ENCODE results near the gene LPCAT2. TPM values are rescaled to one million over a fixed set of nuclear protein-coding genes. Genes with fewer than 3 reads are reported as not detected.
A peak's percentile ranks its signal among the peaks of the same experiment; 100 is the strongest.

The LPCAT2 gene
- polyA plus RNA-seq, 3 donors: 28.5 to 49.7 (median 47.1) TPM

GRCh38 chr16:55468352-55468990 lies 40.4 kb upstream of the LPCAT2 start:
- Histone ChIP-seq H3K27ac (ENCODE audit: low read depth in 1 of 2, low read length in 2 of 2) (no peak overlapping the region), H3K4me2 (replicated peaks; ENCODE audit: extremely low read depth, low read length, poor library complexity, severe bottlenecking) (no peak overlapping the region), H3K36me3 (replicated peaks in 1 of 2; ENCODE audit: control insufficient read depth in 1 of 2, insufficient read depth in 2 of 2, low read length in 2 of 2) (no peaks in the 10 kb centered on the region), H3K4me3 (replicated peaks in 1 of 3; ENCODE audit: low read depth in 2 of 3, low read length in 3 of 3) (no peak overlapping the region), H3K27me3 (ENCODE audit: control insufficient read depth in 2 of 2, insufficient read depth in 2 of 2, low read length in 2 of 2) (no peaks in the 10 kb centered on the region), H2AFZ (ENCODE audit: insufficient read depth, low read depth, low read length, poor library complexity, severe bottlenecking) (no peak overlapping the region), H3K4me1 (ENCODE audit: control insufficient read depth in 1 of 2, insufficient read depth in 2 of 2, low read length in 2 of 2) (peaks cover 3 to 13% of the 10 kb centered on the region in 2 donors), H3K79me2 (ENCODE audit: insufficient read depth, low read length) (no peaks in the 10 kb centered on the region), H3K9me3 (replicated peaks in 1 of 2; ENCODE audit: control insufficient read depth in 1 of 2, insufficient read depth in 1 of 2, low read length in 2 of 2) (no peaks in the 10 kb centered on the region), H4K20me1 (ENCODE audit: insufficient read depth, low read length) (no peaks in the 10 kb centered on the region), H3K9ac (ENCODE audit: insufficient read depth, low read length, poor library complexity, severe bottlenecking) (no peak overlapping the region)
- peaks cover 25% of the 10 kb centered on the region for H3K4me1 Mint-ChIP-seq
- H3K27me3 Mint-ChIP-seq (ENCODE audit: low read depth in 3 of 3): peaks cover 0 to 4% (median 2%) of the 10 kb centered on the region in 3 donors
- intact Hi-C loops (cut with micrococcal nuclease): loop anchor here (5.0 to 10.0 kb wide), 2 partner anchors 76 to 374 kb away; no protein-coding TSS in a partner anchor
- no peak overlapping the region for H3K4me3 Mint-ChIP-seq
- H3K27ac Mint-ChIP-seq: peak overlapping the region in 1 of 7 donors; percentile 11
- no peak for DNase-seq
- no peaks in the 10 kb centered on the region for H3K36me3 Mint-ChIP-seq
- TF ChIP-seq CTCF (IDR thresholded peaks at IDR 0.05): no peak
- WGBS (ENCODE audit: insufficient coverage): 92% methylated on average over 2 of the region's 7 CpGs
- no peaks in the 10 kb centered on the region for H3K9me3 Mint-ChIP-seq

GRCh38 chr16:55469821-55470532 lies 38.9 kb upstream of the LPCAT2 start:
- no peak overlapping the region for H3K4me3 ChIP-seq (replicated peaks in 1 of 3; ENCODE audit: low read depth in 2 of 3, low read length in 3 of 3)
- WGBS (ENCODE audit: insufficient coverage): no CpG with 5 or more reads among the region's 9 CpGs
- intact Hi-C loops (cut with micrococcal nuclease): loop anchor here (5.0 to 10.0 kb wide), 2 partner anchors 75 to 372 kb away; no protein-coding TSS in a partner anchor
- no peak for DNase-seq
- no peak overlapping the region for H3K27ac ChIP-seq (ENCODE audit: low read depth in 1 of 2, low read length in 2 of 2)
- no peak for TF ChIP-seq CTCF (IDR thresholded peaks at IDR 0.05)
- H3K9me3 ChIP-seq (replicated peaks in 1 of 2; ENCODE audit: control insufficient read depth in 1 of 2, insufficient read depth in 1 of 2, low read length in 2 of 2): no peaks in the 10 kb centered on the region
- H3K4me1 Mint-ChIP-seq: peaks cover 25% of the 10 kb centered on the region
- H3K27me3 Mint-ChIP-seq (ENCODE audit: low read depth in 3 of 3): peaks cover 0 to 4% (median 2%) of the 10 kb centered on the region in 3 donors
- no peaks in the 10 kb centered on the region for H3K79me2 ChIP-seq (ENCODE audit: insufficient read depth, low read length)
- no peaks in the 10 kb centered on the region for H3K36me3 ChIP-seq (replicated peaks in 1 of 2; ENCODE audit: control insufficient read depth in 1 of 2, insufficient read depth in 2 of 2, low read length in 2 of 2)
- no peak overlapping the region for H2AFZ ChIP-seq (ENCODE audit: insufficient read depth, low read depth, low read length, poor library complexity, severe bottlenecking)
- H3K36me3 Mint-ChIP-seq: no peaks in the 10 kb centered on the region
- H3K9ac ChIP-seq (ENCODE audit: insufficient read depth, low read length, poor library complexity, severe bottlenecking): no peak overlapping the region
- peaks cover 3 to 13% of the 10 kb centered on the region in 2 donors for H3K4me1 ChIP-seq (ENCODE audit: control insufficient read depth in 1 of 2, insufficient read depth in 2 of 2, low read length in 2 of 2)
- H3K4me3 Mint-ChIP-seq: no peak overlapping the region
- H3K27ac Mint-ChIP-seq: peak overlapping the region in 1 of 7 donors; percentile 31
- H4K20me1 ChIP-seq (ENCODE audit: insufficient read depth, low read length): no peaks in the 10 kb centered on the region
- H3K4me2 ChIP-seq (replicated peaks; ENCODE audit: extremely low read depth, low read length, poor library complexity, severe bottlenecking): no peak overlapping the region
- no peaks in the 10 kb centered on the region for H3K9me3 Mint-ChIP-seq
- no peaks in the 10 kb centered on the region for H3K27me3 ChIP-seq (ENCODE audit: control insufficient read depth in 2 of 2, insufficient read depth in 2 of 2, low read length in 2 of 2)
